Keratinocyte (primary cell): ENCODE measurements around the gene MAP4K2. TPM values are rescaled to one million over a fixed set of nuclear protein-coding genes. Genes with fewer than 3 reads are reported as not detected.

Experiments
- DNase-seq: peaks from one replicate; pipeline ENCODE4 v3.0.0-alpha.2; 2011; ENCODE audit warnings: low read depth, missing footprints, low spot score
- FAIRE-seq: peaks from 2 replicates; lab custom pipeline; 2011; peaks lifted over from hg19 to GRCh38; lab: Jason Lieb, UNC
- H2AFZ ChIP-seq: 2 replicates; pipeline ENCODE4 v1.6.0; 2012; ENCODE audit warnings: low read length, control low read depth, inconsistent platforms; ENCODE audit not compliant: control insufficient read depth
- H3K27ac ChIP-seq: 2 replicates; pipeline ENCODE4 v1.5.1; 2011; ENCODE audit warnings: low read length; ENCODE audit not compliant: control insufficient read depth, insufficient read depth
- H3K27me3 ChIP-seq: 3 replicates; pipeline ENCODE4 v1.6.0; 2011; ENCODE audit warnings: low read length; ENCODE audit not compliant: control insufficient read depth, insufficient read depth; ENCODE audit errors: extremely low read depth
- H3K36me3 ChIP-seq, 2 experiments: 2 replicates in 1 of 2; 3 replicates in 1 of 2; pipeline ENCODE4 v1.5.1; 2011; ENCODE audit warnings: low read length in 2 of 2, mild to moderate bottlenecking in 1 of 2; ENCODE audit not compliant: control insufficient read depth in 2 of 2, insufficient read depth in 2 of 2; ENCODE audit errors: extremely low read depth in 1 of 2
- H3K4me1 ChIP-seq: 3 replicates; pipeline ENCODE4 v1.5.1; 2011; ENCODE audit warnings: low read length; ENCODE audit not compliant: control insufficient read depth, insufficient read depth; ENCODE audit errors: extremely low read depth
- H3K4me2 ChIP-seq: 3 replicates; pipeline ENCODE4 v1.6.0; 2011; ENCODE audit warnings: low read depth, low read length; ENCODE audit not compliant: control insufficient read depth, insufficient read depth; ENCODE audit errors: extremely low read depth
- H3K4me3 ChIP-seq, 3 experiments: fragments of 200-600 bp in 1 of 3; sonication (generic) in 1 of 3; 2 replicates in 2 of 3; 3 replicates in 1 of 3; pipeline ENCODE4 v1.5.1; 2011 to 2016; ENCODE audit warnings: low read length in 3 of 3, mild to moderate bottlenecking in 3 of 3, control low read depth in 2 of 3, inconsistent platforms in 1 of 3, low read depth in 1 of 3, mixed read lengths in 1 of 3, mixed run types in 1 of 3, moderate library complexity in 1 of 3; ENCODE audit not compliant: control insufficient read depth in 2 of 3, insufficient read depth in 2 of 3; ENCODE audit errors: extremely low read depth in 1 of 3
- H3K79me2 ChIP-seq: 2 replicates; pipeline ENCODE4 v1.6.0; 2012; ENCODE audit warnings: low read length; ENCODE audit not compliant: control insufficient read depth, insufficient read depth
- H3K9ac ChIP-seq: 3 replicates; pipeline ENCODE4 v1.6.0; 2011; ENCODE audit warnings: low read length; ENCODE audit not compliant: control insufficient read depth, insufficient read depth; ENCODE audit errors: extremely low read depth
- H3K9me1 ChIP-seq: 3 replicates; pipeline ENCODE4 v1.6.0; 2011; ENCODE audit warnings: low read length; ENCODE audit not compliant: control insufficient read depth, insufficient read depth; ENCODE audit errors: extremely low read depth
- H3K9me3 ChIP-seq: 2 replicates; pipeline ENCODE4 v1.5.1; 2012; ENCODE audit warnings: low read depth, low read length; ENCODE audit not compliant: control insufficient read depth
- H4K20me1 ChIP-seq: 3 replicates; pipeline ENCODE4 v1.6.0; 2011; ENCODE audit warnings: low read length; ENCODE audit not compliant: control insufficient read depth, insufficient read depth; ENCODE audit errors: extremely low read depth
- CTCF ChIP-seq, 3 experiments: IDR thresholded peaks in 1 of 3; conservative IDR thresholded peaks in 1 of 3; optimal IDR thresholded peaks in 1 of 3; 2 replicates in 2 of 3; 3 replicates in 1 of 3; pipeline versions ENCODE3 to v1.5.1; 2011; ENCODE audit warnings: low read length in 3 of 3, mild to moderate bottlenecking in 3 of 3, moderate library complexity in 2 of 3, control low read depth in 1 of 3, inconsistent platforms in 1 of 3; ENCODE audit not compliant: insufficient read depth in 2 of 3; ENCODE audit errors: extremely low read depth in 1 of 3
- EZH2 ChIP-seq: IDR thresholded peaks from one replicate; pipeline ENCODE4 v1.6.1; 2012; ENCODE audit warnings: inconsistent platforms, mild to moderate bottlenecking, low read length, moderate library complexity
- dilution Hi-C: fragments of 300-500 bp; cut with MboI; formaldehyde crosslinking; loops from one replicate; pipeline ENCODE4 v1.7.0; 2020; ENCODE audit warnings: low sequenced_read_pairs; ENCODE audit not compliant: extremely low pct_ligation_motif_present
- polyA plus RNA-seq, 5 experiments: library from polyadenylated mRNA; depleted of rRNA in 3 of 5; stranded (reverse) in 3 of 5; stranded (forward) in 1 of 5; unstranded in 1 of 5; fragments of >200 nt; gene quantifications; 1 replicate in 1 of 5; 2 replicates in 3 of 5; 3 replicates in 1 of 5; pipeline versions ENCODE4 v1.2.1 to v1.2.3, GENCODE V29; 2011 to 2012; ENCODE audit warnings: missing spikeins in 2 of 5, low read depth in 1 of 5, low replicate concordance in 1 of 5

Gene MAP4K2
- polyA plus RNA-seq, 1 donor (not counting 4 experiments of a cell fraction or from before 2014, with no cell fraction given), result 6.7 TPM

GRCh38 chr11:64794526-64794925 lies 8.5 kb downstream of the MAP4K2 start:
- Histone ChIP-seq H3K36me3 (peaks cover 0 to 5% of the 10 kb centered on the region in 2 experiments), H4K20me1 (no peaks in the 10 kb centered on the region), H3K4me2 (no peak overlapping the region), H3K9me1 (peaks cover 2% of the 10 kb centered on the region), H3K4me3 (no peak overlapping the region), H3K27ac (no peak overlapping the region), H3K9ac (no peak overlapping the region), H2AFZ (no peak overlapping the region), H3K4me1 (no peaks in the 10 kb centered on the region), H3K9me3 (no peaks in the 10 kb centered on the region), H3K27me3 (no peaks in the 10 kb centered on the region), H3K79me2 (no peaks in the 10 kb centered on the region)
- DNase-seq, result no peak
- dilution Hi-C loops, result no loop called here
- no peak for FAIRE-seq
- TF ChIP-seq CTCF (optimal IDR thresholded peaks at IDR 0.05 in 1 of 3, IDR thresholded peaks at IDR 0.05 in 1 of 3, conservative IDR thresholded peaks at IDR 0.05 in 1 of 3; ENCODE audit: extremely low read depth in 1 of 3, insufficient read depth in 2 of 3, low read length in 3 of 3) (no peak), EZH2 (no peak)

- no peak for FAIRE-seq
- no peak overlapping the region for H3K4me3 ChIP-seq
These were observed 9.5 kb downstream of the MAP4K2 start for GRCh38 chr11:64793271-64794160.

More at GRCh38 chr11:64793271-64794160, 9.5 kb downstream of the MAP4K2 start:
- DNase-seq, result no peak
- Histone ChIP-seq H3K9ac (no peak overlapping the region), H3K9me1 (peaks cover 2% of the 10 kb centered on the region), H3K9me3 (no peaks in the 10 kb centered on the region), H3K4me1 (no peaks in the 10 kb centered on the region), H3K27me3 (no peaks in the 10 kb centered on the region), H3K79me2 (no peaks in the 10 kb centered on the region), H3K36me3 (peaks cover 0 to 6% of the 10 kb centered on the region in 2 experiments), H2AFZ (no peak overlapping the region), H4K20me1 (no peaks in the 10 kb centered on the region), H3K4me2 (no peak overlapping the region), H3K27ac (no peak overlapping the region)
- dilution Hi-C loops, result no loop called here
- TF ChIP-seq EZH2 (no peak), CTCF (optimal IDR thresholded peaks at IDR 0.05 in 1 of 3, IDR thresholded peaks at IDR 0.05 in 1 of 3, conservative IDR thresholded peaks at IDR 0.05 in 1 of 3; ENCODE audit: extremely low read depth in 1 of 3, insufficient read depth in 2 of 3, low read length in 3 of 3) (no peak)
